Small intestine (tissue), 7 donors: ENCODE results near the gene SMTN. TPM values are rescaled to one million over a fixed set of nuclear protein-coding genes. Genes with fewer than 3 reads are reported as not detected.

Experiments
- DNase-seq, 2 donors: peaks; one replicate each; pipeline versions ENCODE4 v3.0.0 to v3.0.0-alpha.2; 2013
- FAIRE-seq: peaks from 2 replicates; lab custom pipeline; 2012; peaks lifted over from hg19 to GRCh38; lab: Jason Lieb, UNC
- H3K27ac ChIP-seq, 3 donors: one replicate each; pipeline ENCODE4 v1.5.1; 2013; ENCODE audit warnings: low read length in 2 of 3, mild to moderate bottlenecking in 2 of 3, control low read depth in 1 of 3, inconsistent platforms in 1 of 3, low read depth in 1 of 3, moderate library complexity in 1 of 3
- H3K27me3 ChIP-seq, 3 donors: one replicate each; pipeline ENCODE4 v1.6.1; 2013; ENCODE audit warnings: low read length in 3 of 3, inconsistent platforms in 1 of 3; ENCODE audit not compliant: control insufficient read depth in 3 of 3, insufficient read depth in 3 of 3
- H3K36me3 ChIP-seq, 3 donors: one replicate each; pipeline ENCODE4 v1.6.1; 2013; ENCODE audit warnings: low read length in 3 of 3, inconsistent platforms in 1 of 3, low read depth in 1 of 3, mild to moderate bottlenecking in 1 of 3, moderate library complexity in 1 of 3; ENCODE audit not compliant: control insufficient read depth in 3 of 3, insufficient read depth in 2 of 3
- H3K4me1 ChIP-seq, 3 donors: one replicate each; pipeline ENCODE4 v1.6.1; 2013; ENCODE audit warnings: low read length in 2 of 3, inconsistent platforms in 1 of 3, low read depth in 1 of 3, mild to moderate bottlenecking in 1 of 3, moderate library complexity in 1 of 3; ENCODE audit not compliant: control insufficient read depth in 3 of 3, insufficient read depth in 2 of 3
- H3K4me3 ChIP-seq, 3 donors: one replicate each; pipeline ENCODE4 v1.5.1; 2013; ENCODE audit warnings: low read length in 3 of 3, control low read depth in 1 of 3, inconsistent platforms in 1 of 3, low read depth in 1 of 3, mild to moderate bottlenecking in 1 of 3, moderate library complexity in 1 of 3
- H3K9me3 ChIP-seq, 2 donors: one replicate each; pipeline ENCODE4 v1.6.1; 2013; ENCODE audit warnings: low read depth in 1 of 2, low read length in 1 of 2; ENCODE audit not compliant: control insufficient read depth in 2 of 2, insufficient read depth in 1 of 2
- WGBS, 3 donors: extraction: QIAGEN DNeasy Blood & Tissue Kit; methylation state at CpG; one replicate each; pipeline ENCODE4 v1.1.7; 2013; 5-methylcytosine and 5-hydroxymethylcytosine counted together
- polyA plus RNA-seq, 4 donors: library from polyadenylated mRNA; stranded (reverse) in 3 of 4; unstranded in 1 of 4; fragments of 200-250 nt in 3 of 4; fragments of 120-200 nt in 1 of 4; gene quantifications; one replicate each; pipeline versions ENCODE4 v1.2.1 to v1.2.3, GENCODE V29; 2013
- donor health status: healthy with polysubstance abuse.
- donor health status: control.
- donor health status: control.
- donor health status: Bipolar disorder and iron deficiency.
- donor health status: healthy.

Gene SMTN
- polyA plus RNA-seq, 4 donors, result 7.8 to 74.8 (median 44.2) TPM

DNA sequence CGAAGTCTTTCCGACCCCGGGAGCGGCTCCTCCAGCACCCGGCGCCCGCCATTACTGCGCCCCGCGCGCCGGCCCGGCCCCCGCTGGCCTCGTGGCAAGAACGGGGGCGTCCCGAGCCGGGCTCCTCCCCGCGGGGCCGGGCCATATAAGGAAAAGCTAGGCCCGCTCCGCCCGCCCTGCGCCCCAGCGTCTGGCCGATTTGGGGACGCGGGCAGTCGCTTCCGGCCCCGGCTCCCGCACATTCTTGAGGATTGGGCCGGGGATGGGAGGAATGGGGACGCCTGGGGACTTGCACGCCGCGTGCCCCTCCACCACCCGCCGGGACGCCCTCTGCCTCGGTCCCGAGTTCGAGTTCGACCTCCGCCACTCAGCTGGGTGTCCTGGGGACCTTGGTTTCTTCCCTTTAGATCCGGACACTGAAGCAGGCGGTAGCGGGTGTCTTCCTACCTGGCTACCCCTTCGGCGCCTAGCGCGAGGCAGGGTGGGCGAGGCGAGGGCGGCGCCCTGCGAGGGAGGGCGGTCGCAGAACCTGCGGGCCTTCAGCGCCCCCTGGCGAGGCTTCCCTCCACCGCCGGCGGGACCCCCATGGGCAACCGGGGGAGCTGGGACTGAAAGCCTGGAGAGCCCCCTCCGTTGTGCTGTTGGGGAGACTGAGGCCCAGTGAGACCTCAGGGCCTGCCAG, 3.8 kb downstream of the SMTN start:
- FAIRE-seq, result no peak
- 0 to 3% (median 1%) methylated on average over 58 to 69 of the region's 69 CpGs for WGBS, 3 donors
- peaks cover 5 to 53% (median 10%) of the 10 kb centered on the region in 3 donors for H3K4me1 ChIP-seq

DNA sequence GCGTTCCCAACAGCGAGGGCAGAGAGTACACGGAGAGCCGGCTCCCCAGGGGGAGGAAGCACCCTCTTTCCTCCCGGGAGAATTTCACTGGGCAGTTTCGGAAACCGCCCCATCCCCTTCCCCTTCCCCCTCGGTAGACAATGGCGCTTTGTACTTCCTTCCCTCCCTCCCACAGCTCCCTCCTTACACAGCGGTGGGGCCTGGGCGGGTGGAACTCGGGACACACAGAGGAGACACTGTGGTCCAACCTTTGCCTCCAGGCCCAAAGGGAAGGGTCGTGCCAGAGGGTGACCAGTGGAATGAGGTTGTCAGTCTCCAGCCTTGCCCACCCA, 4.3 kb downstream of the SMTN start:
- H3K4me3 ChIP-seq, result peak overlapping the region; percentile 34 to 98 (median 80)
- FAIRE-seq (no peak), DNase-seq (no peak)
- H3K9me3 ChIP-seq, result no peaks in the 10 kb centered on the region
- peak overlapping the region in 2 of 3 donors; percentile 95 for H3K27ac ChIP-seq
- no peaks in the 10 kb centered on the region for H3K27me3 ChIP-seq
- H3K4me1 ChIP-seq, result peaks cover 5 to 48% (median 10%) of the 10 kb centered on the region in 3 donors
- WGBS, 3 donors, result 5 to 13% (median 9%) methylated on average over 7 to 13 of the region's 13 CpGs
- H3K36me3 ChIP-seq, result peaks cover 0 to 80% (median 0%) of the 10 kb centered on the region in 3 donors

More for the DNA sequence above, 3.8 kb downstream of the SMTN start:
- Histone ChIP-seq H3K9me3 (no peaks in the 10 kb centered on the region), H3K4me3 (peak overlapping the region; percentile 80 to 98 (median 81)), H3K36me3 (peaks cover 0 to 74% (median 0%) of the 10 kb centered on the region in 3 donors), H3K27me3 (no peaks in the 10 kb centered on the region), H3K27ac (peak overlapping the region; percentile 78 to 95 (median 95))
- peak; percentile 81 to 91 for DNase-seq

DNA sequence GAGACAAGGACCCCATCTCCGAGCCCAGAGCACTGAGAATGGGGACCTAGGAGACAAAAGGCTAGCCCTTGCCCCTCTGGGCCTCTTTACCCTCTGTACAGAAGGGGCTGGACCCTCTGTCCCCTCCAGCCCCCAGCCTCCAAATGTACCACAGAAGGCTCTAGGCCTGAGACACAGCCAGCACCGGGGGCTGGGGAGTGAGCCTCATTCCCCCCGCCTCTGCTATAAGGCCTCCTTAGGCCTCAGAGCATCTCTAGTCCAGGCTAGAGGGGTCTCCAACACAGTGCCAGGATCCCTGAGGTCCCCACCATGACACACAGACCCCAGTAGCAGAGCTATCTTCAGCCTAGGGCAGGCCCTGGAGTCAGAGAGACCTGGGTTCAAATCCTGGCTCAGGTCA, 4.8 kb downstream of the SMTN start:
- Histone ChIP-seq H3K9me3 (no peaks in the 10 kb centered on the region), H3K36me3 (peaks cover 0 to 84% (median 0%) of the 10 kb centered on the region in 3 donors), H3K4me1 (peaks cover 5 to 46% (median 10%) of the 10 kb centered on the region in 3 donors), H3K4me3 (peak overlapping the region in 1 of 3 donors; percentile 98), H3K27ac (peak overlapping the region in 2 of 3 donors; percentile 55 to 95), H3K27me3 (no peaks in the 10 kb centered on the region)
- DNase-seq (no peak), FAIRE-seq (no peak)
- WGBS, 3 donors, result 77 to 95% (median 88%) methylated on average over 3 of the region's 3 CpGs

DNA sequence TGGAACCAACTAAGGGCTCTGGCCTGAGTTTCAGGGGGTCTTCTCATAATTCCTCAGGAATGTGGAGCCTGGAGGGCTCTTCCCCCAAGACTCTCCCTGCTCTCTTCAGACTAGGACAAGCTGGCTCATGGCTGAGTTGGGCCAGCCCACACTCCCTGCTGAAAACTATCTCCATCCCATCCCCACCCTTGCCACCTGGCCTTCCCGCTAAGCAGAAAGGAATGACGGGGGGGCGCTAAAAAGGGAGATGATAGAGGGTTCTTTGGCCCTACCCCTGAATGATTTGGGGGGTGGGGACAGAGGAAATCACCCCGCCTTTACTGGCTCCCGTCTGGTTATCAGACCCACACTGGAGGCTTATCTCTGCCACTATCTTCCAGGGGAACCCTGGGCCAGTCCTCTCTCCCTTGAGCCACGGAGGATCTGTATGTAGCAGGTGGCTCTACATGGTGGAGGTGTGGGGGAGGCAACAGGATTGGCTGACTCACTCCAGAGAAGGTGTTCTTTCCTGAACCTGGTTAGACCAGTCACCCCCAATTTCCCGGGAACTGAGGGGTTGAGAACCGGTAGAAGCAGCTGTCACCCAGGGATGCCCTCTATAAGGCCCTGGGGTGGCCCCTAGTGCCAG, 5.7 kb downstream of the SMTN start:
- peaks cover 0 to 93% (median 0%) of the 10 kb centered on the region in 3 donors for H3K36me3 ChIP-seq
- FAIRE-seq (no peak), DNase-seq (no peak)
- H3K27ac ChIP-seq, result no peak overlapping the region
- no peak overlapping the region for H3K4me3 ChIP-seq
- H3K4me1 ChIP-seq, result peaks cover 5 to 44% (median 7%) of the 10 kb centered on the region in 3 donors
- WGBS, 3 donors, result 26 to 53% (median 34%) methylated on average over 8 of the region's 8 CpGs
- H3K27me3 ChIP-seq, result no peaks in the 10 kb centered on the region
- no peaks in the 10 kb centered on the region for H3K9me3 ChIP-seq

DNA sequence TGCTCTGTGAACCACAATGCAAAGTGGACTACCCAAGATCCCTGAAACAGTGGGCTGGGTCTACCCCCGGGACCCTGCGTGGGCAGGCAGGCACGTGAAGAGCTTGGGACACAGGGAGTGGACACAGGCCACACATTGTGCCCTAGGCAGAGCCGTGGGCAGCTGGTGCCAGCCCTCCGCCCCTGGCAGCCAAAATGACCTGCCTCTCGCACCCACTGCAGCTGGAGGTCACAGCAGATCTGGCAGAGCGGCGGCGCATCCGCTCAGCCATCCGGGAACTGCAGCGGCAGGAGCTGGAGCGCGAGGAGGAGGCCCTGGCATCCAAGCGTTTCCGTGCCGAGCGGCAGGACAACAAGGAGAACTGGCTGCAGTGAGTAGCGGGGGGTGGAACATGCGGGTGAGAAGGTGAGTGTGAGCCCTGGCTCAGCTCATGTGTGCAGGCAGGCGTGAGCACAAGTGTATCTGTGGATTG, 6.7 kb downstream of the SMTN start:
- Histone ChIP-seq H3K4me3 (no peak overlapping the region), H3K9me3 (no peaks in the 10 kb centered on the region), H3K27me3 (no peaks in the 10 kb centered on the region), H3K27ac (no peak overlapping the region), H3K36me3 (peaks cover 0 to 94% (median 1%) of the 10 kb centered on the region in 3 donors), H3K4me1 (peaks cover 3 to 34% (median 7%) of the 10 kb centered on the region in 3 donors)
- no peak for FAIRE-seq
- 91 to 93% (median 93%) methylated on average over 21 of the region's 21 CpGs for WGBS, 3 donors
- no peak for DNase-seq

DNA sequence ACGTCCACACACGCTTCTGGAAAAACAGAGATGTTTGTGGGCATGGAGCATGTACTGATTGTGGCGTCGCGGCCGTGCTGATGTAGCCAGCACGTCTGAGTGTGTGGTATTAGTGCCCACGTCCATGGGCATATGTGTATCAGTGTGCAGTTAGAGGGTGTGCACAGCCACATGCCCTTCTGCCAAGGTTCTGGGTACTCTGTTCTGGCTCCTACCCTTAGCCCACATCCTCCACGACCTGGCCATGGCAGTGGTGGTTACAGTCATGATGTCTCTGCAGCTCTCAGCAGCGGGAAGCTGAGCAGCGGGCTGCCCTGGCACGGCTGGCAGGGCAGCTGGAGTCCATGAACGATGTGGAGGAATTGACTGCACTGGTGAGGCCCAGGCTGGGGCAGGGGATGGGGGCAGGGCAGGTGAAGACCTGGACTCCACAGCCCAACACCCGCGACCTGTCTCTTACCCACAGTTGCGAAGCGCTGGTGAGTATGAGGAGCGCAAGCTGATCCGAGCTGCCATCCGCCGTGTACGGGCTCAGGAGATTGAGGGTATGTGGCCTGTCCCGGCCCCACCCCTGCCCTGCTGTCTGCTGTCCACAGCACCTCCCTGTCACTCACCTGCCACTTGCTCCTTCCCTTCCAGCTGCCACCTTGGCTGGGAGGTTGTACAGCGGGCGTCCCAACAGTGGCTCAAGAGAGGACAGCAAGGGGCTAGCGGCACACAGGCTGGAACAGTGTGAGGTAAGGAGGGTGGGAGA, 7.3 kb downstream of the SMTN start:
- Histone ChIP-seq H3K4me3 (no peak overlapping the region), H3K27me3 (no peaks in the 10 kb centered on the region), H3K9me3 (no peaks in the 10 kb centered on the region), H3K4me1 (peaks cover 0 to 28% (median 7%) of the 10 kb centered on the region in 3 donors), H3K36me3 (peaks cover 0 to 94% (median 6%) of the 10 kb centered on the region in 3 donors), H3K27ac (peak overlapping the region in 1 of 3 donors; percentile 36)
- DNase-seq, result no peak
- no peak for FAIRE-seq
- 86 to 91% (median 87%) methylated on average over 26 of the region's 26 CpGs for WGBS, 3 donors

DNA sequence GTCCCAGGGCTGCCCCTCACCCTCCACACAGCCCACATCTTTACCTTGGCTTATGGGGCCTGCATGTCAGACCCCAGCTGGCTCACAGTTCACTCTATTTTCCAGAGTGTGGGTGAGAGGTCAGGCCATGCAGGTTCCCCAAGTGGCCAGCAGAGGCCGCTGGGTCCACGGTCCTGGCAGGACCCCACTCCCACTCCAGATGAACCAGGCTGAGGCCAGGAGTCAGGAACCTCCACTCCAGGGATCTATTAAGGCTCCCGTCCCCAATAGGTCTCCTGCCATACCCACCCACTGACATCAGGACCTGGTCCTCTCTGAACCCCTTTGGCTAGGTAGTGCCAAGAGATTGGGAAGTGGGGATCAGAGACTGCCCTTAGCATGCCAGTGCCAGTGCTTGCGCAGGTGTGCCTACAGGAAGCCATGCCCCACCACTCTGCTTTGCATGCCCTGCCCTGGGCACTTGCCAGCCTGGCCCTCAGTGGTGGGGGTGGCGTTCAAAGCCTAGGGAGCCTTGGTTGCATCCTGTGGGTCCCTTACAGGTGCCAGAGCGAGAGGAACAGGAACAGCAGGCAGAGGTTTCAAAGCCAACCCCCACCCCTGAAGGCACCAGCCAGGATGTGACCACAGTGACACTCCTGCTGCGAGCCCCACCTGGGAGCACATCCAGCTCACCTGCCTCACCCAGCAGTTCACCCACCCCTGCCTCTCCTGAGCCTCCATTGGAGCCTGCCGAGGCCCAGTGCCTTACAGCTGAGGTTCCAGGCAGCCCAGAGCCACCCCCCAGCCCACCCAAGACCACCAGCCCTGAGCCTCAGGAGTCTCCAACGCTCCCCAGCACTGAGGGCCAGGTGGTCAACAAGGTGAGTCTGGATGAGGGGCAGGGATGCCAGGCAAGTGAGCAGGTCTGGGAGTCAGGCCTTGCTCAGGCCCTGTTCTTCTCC, 8.3 kb downstream of the SMTN start:
- WGBS, 3 donors, result 71 to 83% (median 74%) methylated on average over 9 of the region's 9 CpGs
- Histone ChIP-seq H3K4me3 (no peak overlapping the region), H3K9me3 (no peaks in the 10 kb centered on the region), H3K36me3 (peaks cover 0 to 94% (median 6%) of the 10 kb centered on the region in 3 donors), H3K27ac (peak overlapping the region in 2 of 3 donors; percentile 36 to 39), H3K4me1 (peaks cover 0 to 18% (median under 1%) of the 10 kb centered on the region in 3 donors), H3K27me3 (no peaks in the 10 kb centered on the region)
- FAIRE-seq, result no peak
- DNase-seq, result peak in 1 of 2 donors; percentile 42
